Right cardiac atrium (tissue), 5 donors: ENCODE data around the gene AJAP1. TPM values are rescaled to one million over a fixed set of nuclear protein-coding genes. Genes with fewer than 3 reads are reported as not detected.

Source experiments
- ATAC-seq, 2 donors: fragments of 200-7000 bp; cut with Tn5 transposase; one replicate each; pipeline versions ENCODE4 v1.8.0 to v1.9.1; 2020; ENCODE audit warnings: moderate library complexity in 2 of 2, mild to moderate bottlenecking in 1 of 2
- DNase-seq, 3 donors: peaks; one replicate each; pipeline ENCODE4 v3.0.0-alpha.2; 2020
- H3K27ac ChIP-seq: one replicate; pipeline ENCODE4 v1.5.1; 2013; ENCODE audit warnings: mild to moderate bottlenecking, low read length, control low read depth, moderate library complexity
- H3K27me3 ChIP-seq: one replicate; pipeline ENCODE4 v1.6.1; 2013; ENCODE audit not compliant: control insufficient read depth, insufficient read depth
- H3K4me1 ChIP-seq: one replicate; pipeline ENCODE4 v1.6.1; 2013; ENCODE audit warnings: low read length; ENCODE audit not compliant: control insufficient read depth, insufficient read depth
- H3K4me3 ChIP-seq: one replicate; pipeline ENCODE4 v1.5.1; 2013; ENCODE audit warnings: low read length, control low read depth
- H3K9me3 ChIP-seq: one replicate; pipeline ENCODE4 v1.6.1; 2013; ENCODE audit warnings: low read length; ENCODE audit not compliant: control insufficient read depth
- WGBS: extraction: QIAGEN DNeasy Blood & Tissue Kit; methylation state at CpG from one replicate; pipeline ENCODE4 v1.1.7; 2013; 5-methylcytosine and 5-hydroxymethylcytosine counted together
- intact Hi-C, 4 donors: fragments of 100-400 bp; cut with DNase I; formaldehyde crosslinking; loops; one replicate each; pipeline versions ENCODE4 v1.11.0 to v1.14.0; 2022 to 2023
- polyA plus RNA-seq: library from polyadenylated mRNA; stranded (reverse); fragments of 200-250 nt; gene quantifications from one replicate; pipeline ENCODE4 v1.2.3, GENCODE V29; 2013
- total RNA-seq, 4 donors: library from RNA; stranded (reverse); fragmentation: NEBNext Ultra II Directional; extraction: Animal tissue kit (Norgen Biotek cat#: 25700); gene quantifications; one replicate each; pipeline ENCODE4 v1.2.1, GENCODE V29; 2021
- donor health status: healthy with polysubstance abuse.
- donor health status: DM: no; HTN: yes; CAD: no.
- donor health status: DM: no; HTN: no; CAD: no.
- donor health status: DM: no; HTN: yes; CAD: no; lungs with severe emphysema.
- donor health status: DM: yes; HTN: yes; CAD: no.

AJAP1 gene
- total and polyA plus RNA-seq, 5 donors: 0.02 to 0.18 (median 0.06) TPM

DNA sequence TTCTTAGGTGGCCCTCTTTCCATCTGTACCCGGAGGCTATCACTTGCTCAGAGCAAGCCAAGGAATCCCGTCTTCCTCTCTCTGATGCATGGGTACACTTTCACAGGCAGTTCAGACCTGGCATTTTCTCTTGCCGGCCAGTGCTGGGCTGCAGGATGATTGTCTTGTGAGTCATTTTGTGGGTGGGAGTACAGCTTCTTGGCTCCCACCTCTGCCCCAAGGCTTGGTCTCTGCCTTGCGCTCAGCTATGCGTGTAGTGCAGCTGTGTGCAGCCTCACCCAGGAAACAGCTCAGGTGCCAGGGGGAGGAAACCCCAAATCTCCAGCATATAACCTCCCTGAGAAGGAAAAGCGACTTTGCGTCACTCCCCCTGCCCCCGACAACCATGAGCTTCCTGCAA, 3.9 kb upstream of the AJAP1 start:
- DNase-seq: no peak
- WGBS: 31% methylated on average over 8 of the region's 8 CpGs

DNA sequence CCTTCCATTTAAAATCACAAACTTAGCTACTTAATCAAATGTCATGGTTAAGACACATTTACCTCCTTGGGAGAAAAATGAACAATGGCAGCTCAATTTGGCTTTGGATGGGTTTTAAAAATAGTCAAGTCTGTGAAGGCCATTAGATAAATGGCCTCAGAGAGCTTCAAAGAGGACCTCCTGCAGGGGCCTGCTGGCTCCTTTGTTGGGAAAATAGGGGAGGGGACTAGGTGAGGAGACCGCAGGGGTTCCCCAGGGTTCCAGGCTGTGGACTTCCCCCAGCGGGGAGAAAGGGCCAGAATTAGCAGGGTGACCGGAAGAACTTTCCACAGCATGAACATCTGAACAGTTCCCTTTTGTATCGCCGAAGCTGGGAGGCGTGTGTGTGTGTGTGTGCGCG, 3.4 kb upstream of the AJAP1 start:
- DNase-seq (no peak), ATAC-seq (no peak)
- 58% methylated on average over 8 of the region's 8 CpGs for WGBS
- Histone ChIP-seq H3K27me3 (peaks cover 2% of the 10 kb centered on the region), H3K4me3 (no peak overlapping the region), H3K27ac (no peak overlapping the region), H3K9me3 (no peaks in the 10 kb centered on the region), H3K4me1 (no peaks in the 10 kb centered on the region)
- intact Hi-C loops: loop anchor here in 2 of 4 donors (10.0 kb wide), 3 partner anchors 974 to 1324 kb away; no protein-coding TSS in a partner anchor

More for the DNA sequence above, 3.9 kb upstream of the AJAP1 start:
- H3K4me1 ChIP-seq: no peaks in the 10 kb centered on the region
- no peaks in the 10 kb centered on the region for H3K9me3 ChIP-seq
- intact Hi-C loops: loop anchor here in 2 of 4 donors (10.0 kb wide), 3 partner anchors 974 to 1324 kb away; no protein-coding TSS in a partner anchor
- no peak overlapping the region for H3K27ac ChIP-seq
- no peak for ATAC-seq
- H3K27me3 ChIP-seq: peaks cover 2% of the 10 kb centered on the region
- no peak overlapping the region for H3K4me3 ChIP-seq

DNA sequence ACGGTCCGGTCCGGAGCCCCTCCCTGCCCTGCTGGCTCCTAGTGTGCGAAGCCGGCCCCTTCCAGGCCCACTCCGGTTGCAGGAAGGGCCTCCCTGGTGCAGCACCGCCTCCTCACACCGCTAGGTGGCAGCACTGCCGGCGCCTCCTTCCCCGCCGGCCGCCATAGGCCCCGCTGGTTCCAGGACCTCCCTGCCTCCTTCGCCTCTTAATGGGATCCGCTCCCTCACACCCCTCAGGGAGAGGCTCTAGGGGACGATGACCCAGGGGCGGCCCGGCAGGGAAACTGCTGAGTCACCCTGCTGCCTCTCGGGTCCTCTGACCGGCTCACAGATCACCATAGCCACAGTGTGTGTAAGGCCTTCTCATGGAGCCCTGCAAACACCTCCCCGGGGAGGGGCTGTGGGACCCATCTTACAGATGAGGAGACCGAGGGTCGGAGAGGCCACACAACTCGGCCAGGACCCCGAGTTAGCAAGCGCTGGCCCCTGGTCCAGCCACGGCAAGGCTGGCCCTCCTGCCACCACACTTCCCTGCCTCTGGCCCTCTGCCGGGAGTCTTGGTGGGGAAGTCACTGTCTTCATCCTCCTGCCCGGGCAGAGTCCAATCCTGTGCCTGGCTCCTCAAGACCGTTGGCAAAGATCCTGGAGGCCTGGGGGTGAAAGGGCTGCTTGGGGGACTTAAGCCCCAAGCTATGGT, 1.6 kb upstream of the AJAP1 start:
- Histone ChIP-seq H3K27ac (no peak overlapping the region), H3K27me3 (peaks cover 2% of the 10 kb centered on the region), H3K9me3 (no peaks in the 10 kb centered on the region), H3K4me1 (no peaks in the 10 kb centered on the region), H3K4me3 (no peak overlapping the region)
- ATAC-seq (peak; percentile 62 to 84), DNase-seq (peak; percentile 56 to 83 (median 78))
- intact Hi-C loops: loop anchor here in 2 of 4 donors (10.0 kb wide), 3 partner anchors 972 to 1322 kb away; no protein-coding TSS in a partner anchor
- 18% methylated on average over 31 of the region's 31 CpGs for WGBS

DNA sequence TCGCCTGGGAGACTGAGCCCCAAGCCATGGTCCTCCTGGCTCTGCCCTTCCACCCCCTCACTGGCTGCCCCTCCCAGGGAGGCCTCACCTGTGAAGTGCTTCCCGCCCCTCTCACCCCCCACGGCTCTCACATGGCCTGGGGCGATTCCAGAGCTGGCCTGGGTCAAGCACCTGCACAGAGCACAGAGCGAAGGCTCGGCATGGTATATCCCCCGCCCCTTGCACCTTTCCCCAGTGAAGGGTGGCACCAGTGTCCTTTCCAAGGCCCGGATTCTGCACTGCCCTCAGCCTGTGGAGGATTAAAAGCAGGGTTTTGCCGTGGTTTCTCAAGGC, 1.1 kb upstream of the AJAP1 start:
- WGBS: 38% methylated on average over 9 of the region's 9 CpGs
- ATAC-seq (peak in 1 of 2 donors; percentile 21), DNase-seq (no peak)
- intact Hi-C loops: loop anchor here in 2 of 4 donors (10.0 kb wide), 3 partner anchors 972 to 1322 kb away; no protein-coding TSS in a partner anchor
- Histone ChIP-seq H3K4me1 (no peaks in the 10 kb centered on the region), H3K9me3 (no peaks in the 10 kb centered on the region), H3K4me3 (no peak overlapping the region), H3K27ac (no peak overlapping the region), H3K27me3 (peaks cover 2% of the 10 kb centered on the region)

DNA sequence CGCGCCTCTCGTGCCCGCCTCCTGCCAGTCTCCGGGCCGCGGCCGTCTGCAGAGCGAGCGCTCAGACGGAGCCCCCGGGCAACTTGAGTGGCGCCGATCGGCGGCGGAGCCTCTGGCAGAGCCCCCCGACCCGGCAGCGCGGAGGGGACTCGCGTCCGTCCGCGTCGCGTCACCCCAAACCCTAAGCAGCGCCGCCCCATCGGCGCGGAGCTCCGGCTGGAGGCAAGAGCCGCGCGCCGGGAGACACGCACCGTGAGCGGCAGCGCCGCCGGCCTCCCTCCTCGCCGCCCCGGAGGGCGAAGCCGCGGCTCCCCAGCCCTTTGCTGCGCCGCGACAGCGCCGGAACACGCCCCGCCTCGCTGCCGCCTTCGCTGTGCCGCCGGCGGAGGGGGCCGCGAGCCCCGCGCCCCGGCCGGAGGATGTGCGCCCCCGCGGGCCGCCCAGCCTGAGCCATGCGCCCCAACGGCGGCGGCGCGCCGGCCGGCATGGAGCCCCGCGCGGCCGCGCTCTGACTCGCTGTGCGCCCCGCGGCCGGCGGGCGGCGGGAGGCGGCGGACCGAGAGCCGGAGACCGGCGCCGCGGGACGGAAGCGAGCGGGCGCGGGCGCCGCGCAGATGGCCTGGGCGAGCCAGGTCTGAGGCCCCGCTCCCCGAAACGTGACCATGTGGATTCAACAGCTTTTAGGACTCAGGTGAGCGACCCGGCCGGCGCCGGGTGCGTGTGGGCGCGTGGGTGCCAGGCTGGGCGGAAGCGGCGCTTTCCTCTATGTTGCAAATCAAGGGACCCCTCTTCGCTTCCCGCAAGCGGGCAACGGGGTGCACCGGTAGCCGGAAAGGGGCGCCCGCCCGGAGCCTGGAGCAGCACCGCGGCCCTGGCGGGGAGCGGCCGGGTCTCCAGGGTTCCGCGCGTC, 610 bp downstream of the AJAP1 start:
- Histone ChIP-seq H3K4me3 (peak overlapping the region; percentile 52), H3K4me1 (no peaks in the 10 kb centered on the region), H3K27ac (no peak overlapping the region), H3K9me3 (no peaks in the 10 kb centered on the region), H3K27me3 (no peaks in the 10 kb centered on the region)
- DNase-seq: no peak
- 1% methylated on average over 142 of the region's 142 CpGs for WGBS
- intact Hi-C loops: loop anchor here in 2 of 4 donors (10.0 kb wide), 3 partner anchors 970 to 1320 kb away; no protein-coding TSS in a partner anchor
- no peak for ATAC-seq

DNA sequence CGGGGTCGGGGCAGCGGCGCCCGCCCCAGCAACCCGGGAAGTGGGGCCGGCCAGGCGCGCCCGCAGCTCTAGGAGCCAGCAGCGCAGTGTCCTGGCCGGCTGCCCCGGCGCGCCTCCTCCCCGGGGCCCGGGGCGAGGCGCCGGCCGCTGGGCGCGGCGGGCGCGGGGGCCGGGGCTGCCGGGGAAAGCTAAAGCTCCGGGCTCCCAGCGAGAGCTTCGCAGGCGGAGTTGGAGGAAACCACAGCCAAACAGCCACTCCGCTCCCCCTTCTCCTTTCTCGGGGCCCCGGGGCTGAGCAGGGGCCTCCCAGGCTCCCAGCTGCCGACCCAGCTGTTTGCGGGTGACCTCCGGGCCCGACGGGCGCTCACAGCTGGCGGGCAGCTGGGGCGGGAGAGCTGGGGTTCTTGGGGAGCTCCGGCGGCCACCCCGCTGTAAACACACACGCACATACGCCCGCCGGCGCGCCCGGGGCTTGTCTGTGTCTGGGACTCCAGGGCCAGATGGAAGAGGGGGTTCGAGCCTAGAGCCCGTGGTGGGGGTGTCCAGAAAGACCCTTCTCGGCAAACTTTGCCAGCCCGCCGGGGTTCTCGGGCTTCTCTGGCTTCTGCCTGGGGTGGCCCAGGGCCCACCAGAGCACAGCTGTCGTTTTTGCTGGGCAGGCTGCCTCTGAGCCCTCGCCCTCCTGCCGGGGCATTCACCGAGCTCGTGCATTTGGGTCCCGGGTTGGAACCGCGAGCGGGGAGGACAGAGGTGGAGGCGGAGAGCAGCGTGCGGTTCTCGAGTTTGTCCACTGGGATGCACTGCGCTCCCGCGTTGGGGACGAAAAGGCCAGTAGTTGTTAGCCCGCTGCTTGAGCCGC, 1.5 kb downstream of the AJAP1 start:
- peak; percentile 61 to 80 (median 78) for DNase-seq
- no peak overlapping the region for H3K27ac ChIP-seq
- no peaks in the 10 kb centered on the region for H3K4me1 ChIP-seq
- peak; percentile 69 to 71 for ATAC-seq
- 1% methylated on average over 78 of the region's 78 CpGs for WGBS
- no peaks in the 10 kb centered on the region for H3K9me3 ChIP-seq
- no peaks in the 10 kb centered on the region for H3K27me3 ChIP-seq
- peak overlapping the region; percentile 52 for H3K4me3 ChIP-seq
- intact Hi-C loops: loop anchor here in 2 of 4 donors (10.0 kb wide), 3 partner anchors 969 to 1319 kb away; no protein-coding TSS in a partner anchor

DNA sequence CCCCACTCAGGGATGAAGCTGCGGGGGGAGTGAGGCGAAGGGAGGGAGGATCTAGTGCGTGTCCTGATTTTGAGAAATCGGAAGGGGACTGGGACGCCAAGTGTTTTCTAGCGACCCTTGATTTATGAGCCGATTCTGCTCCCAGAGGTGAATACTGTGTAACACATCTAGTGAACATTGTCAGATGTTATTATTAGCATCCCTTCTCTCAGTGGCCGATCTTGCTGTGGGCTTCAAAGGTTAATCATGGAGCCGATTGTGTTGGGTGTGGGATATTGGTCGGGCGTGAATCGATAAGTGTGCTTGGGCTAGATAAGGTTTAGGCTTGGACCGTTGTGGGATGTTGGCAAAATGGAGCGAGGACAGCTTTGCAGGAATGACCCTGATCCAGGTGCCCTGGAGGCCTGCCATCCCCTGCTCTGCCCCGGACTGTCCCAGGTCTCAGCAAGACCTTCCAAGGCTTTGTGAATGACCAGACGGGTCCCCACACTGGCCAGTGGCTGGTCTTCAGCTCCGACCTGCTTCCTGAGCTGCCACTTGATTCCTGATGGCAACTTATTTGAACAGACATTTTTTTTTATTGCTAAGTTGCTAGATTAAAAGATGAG, 2.2 kb downstream of the AJAP1 start:
- Histone ChIP-seq H3K27me3 (peaks cover 3% of the 10 kb centered on the region), H3K9me3 (no peaks in the 10 kb centered on the region), H3K27ac (no peak overlapping the region), H3K4me3 (no peak overlapping the region), H3K4me1 (no peaks in the 10 kb centered on the region)
- intact Hi-C loops: loop anchor here in 2 of 4 donors (10.0 kb wide), 3 partner anchors 968 to 1318 kb away; no protein-coding TSS in a partner anchor
- no peak for ATAC-seq
- DNase-seq: peak in 1 of 3 donors; percentile 47
- WGBS: 14% methylated on average over 17 of the region's 17 CpGs

DNA sequence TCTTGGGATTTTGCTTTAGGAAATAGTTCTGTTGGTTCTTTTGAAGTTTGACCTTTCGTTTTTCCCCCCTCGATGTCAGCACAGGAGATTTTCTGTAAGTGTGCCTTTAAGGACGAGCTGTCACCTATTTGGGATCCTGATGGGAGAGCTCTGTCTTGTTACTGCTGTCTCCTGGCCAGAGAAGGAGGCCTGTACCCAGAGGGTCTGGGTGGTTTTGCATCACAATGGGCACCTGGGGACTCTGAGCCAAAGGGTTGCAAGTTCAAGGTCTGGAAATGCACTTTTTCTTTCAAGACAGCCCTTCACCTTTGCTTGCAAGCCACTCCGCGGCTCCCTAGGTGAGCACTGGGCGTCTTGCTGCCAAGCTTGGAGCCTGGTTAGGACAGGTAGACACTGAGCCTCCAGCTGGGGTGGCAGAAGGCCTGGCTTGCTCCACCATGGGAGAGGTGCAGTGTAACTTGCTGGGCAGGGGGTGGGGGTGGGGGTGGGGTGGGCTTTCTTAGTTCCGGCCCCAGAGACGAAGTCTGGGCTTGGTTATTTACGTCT, 2.9 kb downstream of the AJAP1 start:
- DNase-seq (peak in 1 of 3 donors; percentile 36), ATAC-seq (no peak)
- 32% methylated on average over 9 of the region's 9 CpGs for WGBS
- Histone ChIP-seq H3K9me3 (no peaks in the 10 kb centered on the region), H3K27ac (no peak overlapping the region), H3K27me3 (peaks cover 3% of the 10 kb centered on the region), H3K4me1 (no peaks in the 10 kb centered on the region), H3K4me3 (no peak overlapping the region)
- intact Hi-C loops: loop anchor here in 2 of 4 donors (10.0 kb wide), 3 partner anchors 967 to 1317 kb away; no protein-coding TSS in a partner anchor

DNA sequence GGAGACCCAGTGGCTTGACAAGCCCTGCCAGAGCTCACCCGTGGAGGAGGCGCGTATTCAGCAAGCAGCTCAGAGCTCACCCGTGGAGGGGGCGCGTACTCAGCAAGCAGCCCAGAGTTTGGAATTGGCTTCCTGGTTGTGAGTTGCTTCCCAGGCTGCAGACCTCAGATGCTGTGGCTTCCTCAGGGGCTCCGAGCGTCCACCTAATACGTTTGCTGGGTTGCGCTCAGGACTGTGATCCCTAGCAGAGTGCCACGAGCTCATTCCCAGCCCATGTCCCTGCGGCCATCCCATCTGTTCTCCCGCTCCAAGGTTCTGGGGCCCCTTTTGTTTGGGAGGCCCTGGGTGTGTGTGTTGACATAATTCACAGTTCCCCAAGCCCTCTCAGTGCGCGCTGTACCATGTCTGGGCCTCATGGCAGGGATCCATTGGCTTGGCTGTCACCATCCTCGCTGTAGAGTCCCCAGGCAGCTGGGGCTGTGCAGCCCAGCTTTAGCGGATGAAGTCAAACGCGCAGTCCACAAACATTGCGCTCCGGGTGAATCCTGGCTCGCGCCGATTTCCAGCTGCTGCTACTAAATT, 3.6 kb downstream of the AJAP1 start:
- H3K4me3 ChIP-seq: no peak overlapping the region
- no peak for ATAC-seq
- H3K27ac ChIP-seq: no peak overlapping the region
- 30% methylated on average over 24 of the region's 24 CpGs for WGBS
- H3K4me1 ChIP-seq: no peaks in the 10 kb centered on the region
- DNase-seq: peak in 1 of 3 donors; percentile 38
- intact Hi-C loops: loop anchor here in 2 of 4 donors (10.0 kb wide), 3 partner anchors 967 to 1317 kb away; no protein-coding TSS in a partner anchor
- no peaks in the 10 kb centered on the region for H3K9me3 ChIP-seq
- peaks cover 3% of the 10 kb centered on the region for H3K27me3 ChIP-seq
